Stomach (tissue), 9 donors: ENCODE results near the gene FBXO47. TPM values are rescaled to one million over a fixed set of nuclear protein-coding genes. Genes with fewer than 3 reads are reported as not detected.

Experiments
- DNase-seq, 2 donors: peaks; one replicate each; pipeline versions ENCODE4 v3.0.0 to v3.0.0-alpha.2; 2013 to 2019
- H3K27ac ChIP-seq, 5 donors: fragments of 200-600 bp in 4 of 5; sonication (generic) in 4 of 5; one replicate each; pipeline ENCODE4 v1.5.1; 2013 to 2019; ENCODE audit warnings: mild to moderate bottlenecking in 1 of 5, moderate library complexity in 1 of 5
- H3K27me3 ChIP-seq, 3 donors: fragments of 200-600 bp; sonication (generic); one replicate each; pipeline ENCODE4 v1.5.1; 2017 to 2019; ENCODE audit warnings: mixed run types in 1 of 3
- H3K36me3 ChIP-seq, 4 donors: fragments of 200-600 bp; sonication (generic); 1 replicate in 3 of 4; 2 replicates in 1 of 4; pipeline ENCODE4 v1.5.1; 2016 to 2019
- H3K4me1 ChIP-seq, 4 donors: fragments of 200-600 bp; sonication (generic); one replicate each; pipeline ENCODE4 v1.5.1; 2016 to 2019
- H3K4me3 ChIP-seq, 4 donors: fragments of 200-600 bp; sonication (generic) in 3 of 4; one replicate each; pipeline ENCODE4 v1.5.1; 2016 to 2019; ENCODE audit warnings: mild to moderate bottlenecking in 1 of 4
- H3K9me3 ChIP-seq, 4 donors: fragments of 200-600 bp; sonication (generic); one replicate each; pipeline ENCODE4 v1.5.1; 2016 to 2019
- EP300 ChIP-seq: sonication (generic); formaldehyde crosslinking; IDR thresholded peaks from one replicate; pipeline ENCODE4 v1.6.1; 2017; ENCODE audit warnings: antibody characterized with exemption
- POLR2A ChIP-seq, 4 donors: fragments of 450-650 bp; IDR thresholded peaks; one replicate each; pipeline ENCODE4 v1.6.1; 2016; ENCODE audit warnings: antibody characterized with exemption in 4 of 4, control low read depth in 2 of 4, mild to moderate bottlenecking in 1 of 4, moderate library complexity in 1 of 4
- POLR2AphosphoS5 ChIP-seq, 3 donors: sonication (generic); formaldehyde crosslinking; IDR thresholded peaks; one replicate each; pipeline ENCODE4 v1.6.1; 2016; ENCODE audit warnings: antibody characterized with exemption in 3 of 3
- WGBS, 5 donors: extraction: QIAGEN DNeasy Blood & Tissue Kit in 3 of 5; methylation state at CpG; one replicate each; pipeline versions ENCODE4 v1.1.5 to v1.1.7; 2013 to 2018; 5-methylcytosine and 5-hydroxymethylcytosine counted together
- intact Hi-C: fragments of 100-400 bp; cut with DNase I; formaldehyde crosslinking; loops from one replicate; pipeline ENCODE4 v1.15.1; 2023; ENCODE audit warnings: low total_unique reads
- polyA plus RNA-seq, 3 donors: library from polyadenylated mRNA; stranded (reverse); fragments of 200-250 nt; gene quantifications; one replicate each; pipeline ENCODE4 v1.2.3, GENCODE V29; 2013
- total RNA-seq, 5 donors: library from RNA; depleted of rRNA; stranded (reverse); fragments of >200 nt; gene quantifications; one replicate each; pipeline versions ENCODE4 v1.1.0 to v1.2.3, GENCODE V29; 2014 to 2016
- TF ChIP-seq, protein P1 (sequence below), 7 experiments: fragments of 450-650 bp in 4 of 7; fragments of 200-600 bp in 3 of 7; sonication (generic) in 3 of 7; IDR thresholded peaks; one replicate each; pipeline ENCODE4 v1.5.1; 2016 to 2019; ENCODE audit warnings: antibody characterized with exemption in 7 of 7, control low read depth in 2 of 7, mild to moderate bottlenecking in 1 of 7
- donor health status: healthy with polysubstance abuse.
- donor health status: Bipolar disorder and iron deficiency.
- donor health status: healthy.

The FBXO47 gene
- total and polyA plus RNA-seq, 8 donors, result not detected

DNA sequence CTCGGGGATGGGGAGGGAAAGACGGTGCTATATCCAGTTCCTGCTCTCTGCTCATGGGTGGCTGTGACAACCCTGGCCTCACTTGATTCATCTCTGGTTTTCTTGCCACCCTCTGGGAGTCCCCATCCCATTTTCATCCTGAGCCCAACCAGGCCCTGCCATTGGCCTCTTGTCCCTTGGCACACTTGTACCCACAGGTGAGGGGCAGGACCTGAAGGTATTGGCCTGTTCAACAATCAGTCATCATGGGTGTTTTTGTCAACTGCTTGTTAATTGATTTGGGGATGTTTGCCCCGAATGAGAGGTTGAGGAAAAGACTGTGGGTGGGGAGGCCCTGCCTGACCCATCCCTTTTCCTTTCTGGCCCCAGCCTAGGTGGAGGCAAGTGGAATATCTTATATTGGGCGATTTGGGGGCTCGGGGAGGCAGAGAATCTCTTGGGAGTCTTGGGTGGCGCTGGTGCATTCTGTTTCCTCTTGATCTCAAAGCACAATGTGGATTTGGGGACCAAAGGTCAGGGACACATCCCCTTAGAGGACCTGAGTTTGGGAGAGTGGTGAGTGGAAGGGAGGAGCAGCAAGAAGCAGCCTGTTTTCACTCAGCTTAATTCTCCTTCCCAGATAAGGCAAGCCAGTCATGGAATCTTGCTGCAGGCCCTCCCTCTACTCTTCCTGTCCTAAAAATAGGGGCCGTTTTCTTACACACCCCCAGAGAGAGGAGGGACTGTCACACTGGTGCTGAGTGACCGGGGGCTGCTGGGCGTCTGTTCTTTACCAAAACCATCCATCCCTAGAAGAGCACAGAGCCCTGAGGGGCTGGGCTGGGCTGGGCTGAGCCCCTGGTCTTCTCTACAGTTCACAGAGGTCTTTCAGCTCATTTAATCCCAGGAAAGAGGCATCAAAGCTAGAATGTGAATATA lies 46.6 kb downstream of the FBXO47 start:
- TF ChIP-seq POLR2AphosphoS5 (IDR thresholded peaks at IDR 0.05) (no peak), EP300 (no peak), POLR2A (IDR thresholded peaks at IDR 0.05) (no peak)
- TF ChIP-seq, protein P1, sequence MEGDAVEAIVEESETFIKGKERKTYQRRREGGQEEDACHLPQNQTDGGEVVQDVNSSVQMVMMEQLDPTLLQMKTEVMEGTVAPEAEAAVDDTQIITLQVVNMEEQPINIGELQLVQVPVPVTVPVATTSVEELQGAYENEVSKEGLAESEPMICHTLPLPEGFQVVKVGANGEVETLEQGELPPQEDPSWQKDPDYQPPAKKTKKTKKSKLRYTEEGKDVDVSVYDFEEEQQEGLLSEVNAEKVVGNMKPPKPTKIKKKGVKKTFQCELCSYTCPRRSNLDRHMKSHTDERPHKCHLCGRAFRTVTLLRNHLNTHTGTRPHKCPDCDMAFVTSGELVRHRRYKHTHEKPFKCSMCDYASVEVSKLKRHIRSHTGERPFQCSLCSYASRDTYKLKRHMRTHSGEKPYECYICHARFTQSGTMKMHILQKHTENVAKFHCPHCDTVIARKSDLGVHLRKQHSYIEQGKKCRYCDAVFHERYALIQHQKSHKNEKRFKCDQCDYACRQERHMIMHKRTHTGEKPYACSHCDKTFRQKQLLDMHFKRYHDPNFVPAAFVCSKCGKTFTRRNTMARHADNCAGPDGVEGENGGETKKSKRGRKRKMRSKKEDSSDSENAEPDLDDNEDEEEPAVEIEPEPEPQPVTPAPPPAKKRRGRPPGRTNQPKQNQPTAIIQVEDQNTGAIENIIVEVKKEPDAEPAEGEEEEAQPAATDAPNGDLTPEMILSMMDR (IDR thresholded peaks at IDR 0.05), result no peak
- 67 to 83% (median 80%) methylated on average over 9 of the region's 9 CpGs for WGBS, 5 donors
- Histone ChIP-seq H3K4me3 (no peak overlapping the region), H3K4me1 (peaks cover 15 to 66% (median 48%) of the 10 kb centered on the region in 4 donors), H3K9me3 (no peaks in the 10 kb centered on the region), H3K36me3 (peaks cover 38 to 58% (median 52%) of the 10 kb centered on the region in 4 donors), H3K27me3 (no peaks in the 10 kb centered on the region), H3K27ac (peak overlapping the region in 4 of 5 donors; percentile 46 to 78 (median 60))
- peak in 1 of 2 donors; percentile 9 for DNase-seq
- intact Hi-C loops, result no loop called here

DNA sequence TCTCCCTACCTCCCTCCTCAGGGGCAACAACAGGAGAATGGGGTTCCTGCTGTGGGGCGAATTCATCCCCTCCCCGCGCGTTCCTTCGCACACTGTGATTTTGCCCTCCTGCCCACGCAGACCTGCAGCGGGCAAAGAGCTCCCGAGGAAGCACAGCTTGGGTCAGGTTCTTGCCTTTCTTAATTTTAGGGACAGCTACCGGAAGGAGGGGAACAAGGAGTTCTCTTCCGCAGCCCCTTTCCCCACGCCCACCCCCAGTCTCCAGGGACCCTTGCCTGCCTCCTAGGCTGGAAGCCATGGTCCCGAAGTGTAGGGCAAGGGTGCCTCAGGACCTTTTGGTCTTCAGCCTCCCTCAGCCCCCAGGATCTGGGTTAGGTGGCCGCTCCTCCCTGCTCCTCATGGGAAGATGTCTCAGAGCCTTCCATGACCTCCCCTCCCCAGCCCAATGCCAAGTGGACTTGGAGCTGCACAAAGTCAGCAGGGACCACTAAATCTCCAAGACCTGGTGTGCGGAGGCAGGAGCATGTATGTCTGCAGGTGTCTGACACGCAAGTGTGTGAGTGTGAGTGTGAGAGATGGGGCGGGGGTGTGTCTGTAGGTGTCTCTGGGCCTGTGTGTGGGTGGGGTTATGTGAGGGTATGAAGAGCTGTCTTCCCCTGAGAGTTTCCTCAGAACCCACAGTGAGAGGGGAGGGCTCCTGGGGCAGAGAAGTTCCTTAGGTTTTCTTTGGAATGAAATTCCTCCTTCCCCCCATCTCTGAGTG lies 47.7 kb downstream of the FBXO47 start:
- intact Hi-C loops, result no loop called here
- 91 to 97% (median 95%) methylated on average over 16 of the region's 16 CpGs for WGBS, 5 donors
- Histone ChIP-seq H3K4me3 (no peak overlapping the region), H3K27ac (peak overlapping the region in 3 of 5 donors; percentile 8 to 78 (median 46)), H3K27me3 (no peaks in the 10 kb centered on the region), H3K36me3 (peaks cover 49 to 70% (median 63%) of the 10 kb centered on the region in 4 donors), H3K4me1 (peaks cover 21 to 67% (median 47%) of the 10 kb centered on the region in 4 donors), H3K9me3 (no peaks in the 10 kb centered on the region)
- no peak for TF ChIP-seq POLR2AphosphoS5 (IDR thresholded peaks at IDR 0.05)
- DNase-seq, result peak in 1 of 2 donors; percentile 23

DNA sequence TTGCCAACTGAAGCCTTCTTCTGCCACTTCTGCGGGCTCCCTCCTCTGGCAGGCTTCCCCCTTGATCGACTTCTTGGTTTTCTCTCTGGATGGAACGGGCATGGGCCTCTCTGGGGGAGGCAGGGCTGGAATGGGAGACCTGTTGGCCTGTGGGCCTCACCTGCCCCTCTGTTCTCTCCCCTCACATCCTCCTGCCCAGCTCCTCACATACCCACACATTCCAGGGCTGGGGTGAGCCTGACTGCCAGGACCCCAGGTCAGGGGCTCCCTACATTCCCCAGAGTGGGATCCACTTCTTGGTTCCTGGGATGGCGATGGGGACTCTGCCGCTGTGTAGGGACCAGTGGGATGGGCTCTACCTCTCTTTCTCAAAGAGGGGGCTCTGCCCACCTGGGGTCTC lies 48.3 kb downstream of the FBXO47 start:
- no peak for DNase-seq
- Histone ChIP-seq H3K27ac (peak overlapping the region in 2 of 5 donors; percentile 43 to 78), H3K4me1 (peaks cover 21 to 68% (median 50%) of the 10 kb centered on the region in 4 donors), H3K9me3 (no peaks in the 10 kb centered on the region), H3K36me3 (peaks cover 50 to 76% (median 69%) of the 10 kb centered on the region in 4 donors), H3K4me3 (no peak overlapping the region), H3K27me3 (no peaks in the 10 kb centered on the region)
- TF ChIP-seq POLR2A (IDR thresholded peaks at IDR 0.05), result no peak
- TF ChIP-seq POLR2AphosphoS5 (IDR thresholded peaks at IDR 0.05), result no peak
- TF ChIP-seq, protein P1 (IDR thresholded peaks at IDR 0.05), result no peak
- no peak for TF ChIP-seq EP300
- 92 to 94% (median 93%) methylated on average over 5 of the region's 5 CpGs for WGBS, 5 donors
- intact Hi-C loops, result no loop called here

DNA sequence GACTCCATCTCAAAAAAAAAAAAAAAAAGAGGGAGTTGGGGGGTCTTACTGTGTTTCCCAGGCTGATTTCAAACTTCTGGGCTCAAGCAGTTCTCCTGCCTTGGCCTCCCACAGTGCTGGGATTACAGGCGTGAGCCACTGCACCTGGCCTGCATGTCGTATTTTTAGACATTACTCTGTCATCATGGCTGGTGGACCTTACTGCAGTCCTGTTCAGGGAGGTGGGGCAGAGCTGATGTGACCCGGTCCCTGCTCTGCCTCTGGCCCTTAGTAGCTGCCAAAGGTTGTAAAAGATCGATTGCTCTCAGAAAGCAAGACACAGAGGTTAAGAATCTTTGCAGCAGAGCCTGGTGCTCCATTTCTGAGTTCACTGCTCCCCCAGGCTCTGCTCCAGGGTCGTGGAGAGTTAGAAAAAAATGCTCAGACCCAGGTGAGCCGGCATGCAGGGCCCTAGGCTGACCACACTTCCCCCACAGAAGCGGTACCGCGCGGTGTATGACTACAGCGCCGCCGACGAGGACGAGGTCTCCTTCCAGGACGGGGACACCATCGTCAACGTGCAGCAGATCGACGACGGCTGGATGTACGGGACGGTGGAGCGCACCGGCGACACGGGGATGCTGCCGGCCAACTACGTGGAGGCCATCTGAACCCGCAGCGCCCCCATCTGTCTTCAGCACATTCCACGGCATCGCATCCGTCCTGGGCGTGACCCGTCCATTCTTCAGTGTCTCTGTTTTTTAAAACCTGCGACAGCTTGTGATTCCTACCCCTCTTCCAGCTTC lies 48.9 kb downstream of the FBXO47 start:
- peak in 1 of 2 donors; percentile 24 for DNase-seq
- Histone ChIP-seq H3K4me3 (no peak overlapping the region), H3K9me3 (no peaks in the 10 kb centered on the region), H3K36me3 (peaks cover 50 to 82% (median 74%) of the 10 kb centered on the region in 4 donors), H3K27me3 (no peaks in the 10 kb centered on the region), H3K27ac (peak overlapping the region in 2 of 5 donors; percentile 29 to 78), H3K4me1 (peaks cover 21 to 68% (median 48%) of the 10 kb centered on the region in 4 donors)
- intact Hi-C loops, result no loop called here
- WGBS, 5 donors, result 80 to 86% (median 82%) methylated on average over 16 to 37 of the region's 37 CpGs
- no peak for TF ChIP-seq EP300
- TF ChIP-seq, protein P1 (IDR thresholded peaks at IDR 0.05), result no peak
